Stimulated activated CD4-positive, alpha-beta T cell treated with anti-CD3 and anti-CD28 coated beads, Interleukin-15, amount 100 ng/mL, for 48 hours (primary cell): Measurements from ENCODE around the gene OLA1.

ENCODE experiments used
- DNase-seq, 2 donors: peaks; one replicate each; pipeline ENCODE4 v3.0.0-alpha.2; 2020; ENCODE audit warnings: low read depth in 2 of 2

Gene OLA1

DNA sequence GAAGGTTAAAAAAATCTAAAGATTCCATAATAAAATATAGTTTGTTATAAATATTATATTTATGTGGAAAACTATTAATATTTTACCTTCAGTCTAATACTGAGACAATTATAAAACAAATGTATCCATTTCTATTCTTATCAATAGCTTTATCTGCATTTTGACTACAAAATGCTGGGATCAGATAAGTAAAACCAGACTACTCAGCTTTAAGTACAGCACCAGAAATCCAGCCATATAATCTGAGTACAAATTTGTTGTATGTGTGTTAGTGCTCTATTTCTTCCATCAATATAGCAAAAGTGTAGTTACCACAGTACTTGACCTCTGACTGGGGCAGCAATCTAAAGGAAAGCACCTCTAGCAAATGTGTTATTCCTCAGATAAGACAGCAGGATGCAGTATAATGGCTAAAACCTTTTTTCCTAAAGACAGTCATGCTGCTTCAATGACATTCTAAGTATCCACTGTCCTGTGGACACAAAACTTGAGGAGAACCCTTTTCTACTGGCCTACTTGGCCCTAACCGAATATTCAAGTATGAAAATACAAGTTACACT lies 68.1 kb downstream of the OLA1 start:
- DNase-seq, result no peak

DNA sequence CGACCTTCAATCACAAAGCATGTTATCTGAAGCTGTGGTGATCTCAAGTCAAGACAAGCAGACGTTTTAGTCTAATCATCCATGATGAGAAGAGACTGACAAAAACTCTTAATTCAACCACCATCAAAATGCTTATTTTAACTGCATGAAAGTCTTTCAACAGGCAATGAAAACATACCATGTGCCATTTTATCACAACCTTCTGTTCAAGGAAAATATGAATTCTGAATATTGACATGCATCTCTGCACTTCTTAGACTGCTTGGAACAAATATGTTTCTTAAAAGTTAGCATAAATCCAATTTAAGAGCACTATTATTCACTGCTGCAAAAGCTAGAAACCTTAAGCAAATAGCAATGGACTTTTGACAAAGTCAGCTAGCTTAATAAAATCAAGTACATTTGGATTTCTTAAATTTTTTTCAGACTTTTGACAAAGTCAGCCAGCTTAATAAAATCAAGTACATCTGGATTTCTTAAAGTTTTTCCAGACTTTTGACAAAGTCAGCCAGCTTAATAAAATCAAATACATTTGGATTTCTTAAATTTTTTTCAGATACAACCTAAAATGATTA lies 70.9 kb downstream of the OLA1 start:
- no peak for DNase-seq

DNA sequence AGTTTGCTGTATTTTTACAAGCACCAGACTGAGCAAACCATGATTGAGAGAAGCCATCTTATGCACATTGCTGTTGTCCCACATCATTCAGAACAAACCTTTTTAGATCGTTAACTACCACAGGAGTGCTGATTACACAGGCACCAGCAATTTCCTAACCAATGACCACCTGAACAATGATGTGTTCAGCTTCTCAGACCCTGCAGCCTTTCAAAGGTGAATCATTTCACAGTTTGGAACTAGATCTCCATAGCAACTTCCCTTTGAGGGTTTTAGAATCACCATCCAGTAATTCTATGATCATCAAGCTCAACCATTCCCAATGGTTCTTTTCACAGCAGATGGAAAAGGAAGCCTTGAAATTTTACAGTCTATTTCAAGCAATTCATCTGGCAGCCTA lies 71.4 kb downstream of the OLA1 start:
- no peak for DNase-seq

DNA sequence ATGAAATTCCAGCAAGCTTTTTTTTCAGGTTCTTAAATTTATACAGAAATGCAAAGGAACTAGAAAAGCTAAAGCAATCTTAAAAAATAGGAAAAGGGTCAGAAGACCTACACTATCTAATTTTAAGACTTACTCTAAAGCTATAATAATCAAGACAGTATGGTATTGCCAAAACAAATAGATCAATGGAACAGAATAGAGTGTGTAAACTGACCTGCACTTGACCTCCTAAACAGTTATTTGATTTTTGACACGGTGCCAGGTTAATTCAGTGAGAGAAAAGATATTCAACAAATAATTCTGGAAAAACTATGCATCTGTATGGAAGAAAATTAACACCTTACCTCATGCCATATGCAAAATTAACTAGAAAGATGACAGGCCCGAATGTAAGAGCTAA lies 73.6 kb downstream of the OLA1 start:
- DNase-seq, result no peak

DNA sequence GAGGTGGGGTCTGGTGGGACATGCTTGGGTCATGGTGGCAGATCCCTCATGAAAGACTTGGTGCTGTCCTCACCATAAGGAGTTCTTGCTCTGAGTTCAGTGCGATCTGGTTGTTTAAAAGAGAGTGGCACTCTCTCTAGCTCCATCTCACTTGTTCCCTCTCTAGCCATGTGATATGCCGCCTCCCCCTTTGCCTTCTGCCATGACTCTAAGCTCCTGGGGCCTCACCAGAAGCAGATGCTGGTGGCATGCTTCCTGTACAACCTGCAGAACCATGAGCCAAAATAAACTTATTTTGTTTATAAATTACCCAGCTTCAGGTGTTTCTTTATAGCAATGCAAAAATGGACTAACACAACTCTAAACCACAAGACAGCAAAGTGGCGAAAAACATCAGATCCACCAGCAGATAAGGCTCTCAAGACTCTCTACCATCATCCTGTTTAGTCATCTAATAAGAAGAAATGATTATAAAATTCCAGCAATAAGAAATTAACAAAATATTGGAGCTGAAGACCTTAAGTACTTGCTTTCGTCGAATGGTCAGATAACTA lies 75.5 kb downstream of the OLA1 start:
- no peak for DNase-seq

DNA sequence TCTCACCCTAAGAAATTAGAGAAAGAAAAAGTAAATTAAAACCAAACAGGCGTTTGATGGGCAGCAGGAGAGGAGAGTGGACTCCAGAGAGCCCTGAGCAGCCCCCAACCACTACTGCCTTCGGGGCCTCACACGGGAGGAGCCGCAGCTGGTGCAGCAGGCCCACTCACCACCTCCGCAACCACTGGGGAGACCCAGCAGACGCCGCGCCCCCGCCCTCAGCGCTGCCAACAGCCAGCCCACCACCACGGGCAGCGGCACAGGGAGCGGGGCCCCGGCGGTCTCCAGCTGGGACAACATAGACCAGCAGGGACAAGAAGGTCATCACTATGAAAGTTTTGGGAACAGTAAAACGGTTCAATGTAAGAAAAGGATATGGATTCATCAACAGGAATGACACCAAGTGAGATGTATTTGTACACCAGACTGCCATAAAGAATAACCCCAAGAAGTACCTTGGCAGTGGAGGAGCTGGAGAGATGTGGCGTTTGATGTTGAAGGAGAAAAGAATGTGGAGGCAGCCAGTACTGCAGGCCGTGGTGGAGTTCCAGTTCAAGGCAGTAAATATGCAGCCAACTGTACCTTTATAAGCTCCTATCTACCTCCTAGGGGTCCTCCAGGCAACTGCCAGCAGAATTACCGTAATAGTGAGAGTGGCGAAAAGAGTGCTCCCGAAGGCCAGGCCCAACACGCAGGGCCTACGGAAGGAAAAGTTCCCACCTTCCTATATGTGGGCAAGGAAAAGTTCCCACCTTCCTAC lies 76.5 kb downstream of the OLA1 start:
- DNase-seq, result no peak

DNA sequence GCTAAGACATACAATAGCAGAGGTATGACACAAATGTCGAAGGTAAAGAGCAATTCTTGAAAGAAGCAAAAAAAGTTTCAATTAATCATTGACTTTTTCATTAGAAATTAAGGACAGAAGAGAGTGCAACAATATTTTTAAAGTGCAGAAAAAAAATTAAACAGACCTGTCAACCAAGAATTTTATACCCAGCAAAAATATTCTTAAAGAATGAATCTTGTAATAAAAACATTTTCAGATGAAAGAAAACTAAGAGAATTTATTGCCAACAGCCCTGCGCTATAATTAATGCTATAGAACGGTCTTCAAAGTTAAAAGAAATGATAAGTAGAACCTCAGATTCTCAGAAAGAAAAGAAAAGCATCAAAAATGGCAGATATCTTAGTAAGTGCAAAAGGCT lies 79.0 kb downstream of the OLA1 start:
- no peak for DNase-seq

DNA sequence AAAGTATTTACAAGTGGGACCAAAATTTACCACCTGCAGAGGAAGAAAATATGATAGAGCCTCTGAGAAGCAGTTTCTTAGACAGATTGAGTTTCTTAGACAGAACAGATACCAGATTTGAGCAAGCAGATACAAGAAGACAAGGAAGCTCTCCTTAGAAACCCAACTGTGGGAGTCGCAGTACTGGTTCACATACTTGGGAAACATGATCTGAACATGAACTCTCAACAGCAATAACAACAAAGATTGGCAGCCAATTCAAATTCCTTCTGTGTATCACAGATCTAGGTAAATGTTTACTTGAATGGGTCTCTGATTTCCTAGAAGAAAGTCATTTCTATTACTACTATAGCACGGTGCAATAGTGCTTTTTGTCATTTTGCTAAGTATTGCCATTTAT lies 82.1 kb downstream of the OLA1 start:
- DNase-seq, result no peak

DNA sequence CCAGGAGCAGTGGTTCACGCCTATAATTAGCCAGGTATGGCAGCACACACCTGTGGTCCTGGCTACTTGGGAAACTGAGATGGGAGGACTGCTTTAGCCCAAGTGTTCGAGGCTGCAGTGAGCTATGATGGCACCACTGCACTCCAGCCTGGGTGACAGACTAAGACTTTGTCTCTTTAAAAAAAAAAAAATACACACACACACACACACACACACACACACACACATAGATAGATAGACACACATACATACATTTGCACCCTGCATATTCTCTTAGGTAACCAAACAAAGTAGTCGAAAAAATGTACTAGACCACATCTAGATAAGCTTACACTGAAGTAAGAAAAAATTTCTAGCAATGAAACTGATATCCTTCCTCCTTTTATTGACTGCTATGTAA lies 86.8 kb downstream of the OLA1 start:
- no peak for DNase-seq

DNA sequence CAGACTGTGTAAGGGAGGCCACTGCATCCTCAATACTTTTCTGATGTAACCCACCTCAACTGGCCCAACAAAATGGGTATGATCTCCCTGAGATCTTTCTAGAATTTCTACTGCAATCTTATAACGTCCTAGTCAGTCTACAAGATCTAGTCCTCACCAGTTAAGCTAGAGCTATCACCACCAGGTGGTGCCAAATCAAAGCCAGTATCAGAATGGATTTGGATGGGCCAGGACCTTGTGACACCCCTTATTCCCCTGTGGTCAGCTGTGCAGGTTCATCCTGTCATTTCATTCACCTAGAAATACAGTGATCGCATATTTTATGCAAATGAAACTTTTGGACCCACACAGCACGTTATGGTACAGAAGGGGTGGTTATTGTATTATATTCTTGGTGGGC lies 90.3 kb downstream of the OLA1 start:
- DNase-seq, result no peak

DNA sequence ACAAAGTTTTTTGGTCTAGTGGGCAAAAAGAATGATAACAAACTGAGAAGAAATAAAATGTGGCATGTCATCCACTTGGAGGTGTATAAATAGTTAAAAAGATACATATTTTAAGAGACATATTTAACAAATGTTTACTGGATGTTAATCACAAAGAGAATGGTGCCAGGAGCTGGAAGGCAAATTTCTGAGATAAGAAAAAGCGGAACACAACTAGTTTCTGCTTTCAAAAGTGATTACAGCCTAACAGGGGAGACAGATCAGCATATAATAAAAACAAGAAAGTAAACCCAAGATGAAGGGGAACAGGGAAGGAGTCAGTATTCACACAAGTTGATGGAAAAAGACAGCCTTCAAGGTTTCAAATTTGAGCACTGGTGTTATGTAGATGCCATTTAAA lies 91.3 kb downstream of the OLA1 start:
- DNase-seq, result no peak

DNA sequence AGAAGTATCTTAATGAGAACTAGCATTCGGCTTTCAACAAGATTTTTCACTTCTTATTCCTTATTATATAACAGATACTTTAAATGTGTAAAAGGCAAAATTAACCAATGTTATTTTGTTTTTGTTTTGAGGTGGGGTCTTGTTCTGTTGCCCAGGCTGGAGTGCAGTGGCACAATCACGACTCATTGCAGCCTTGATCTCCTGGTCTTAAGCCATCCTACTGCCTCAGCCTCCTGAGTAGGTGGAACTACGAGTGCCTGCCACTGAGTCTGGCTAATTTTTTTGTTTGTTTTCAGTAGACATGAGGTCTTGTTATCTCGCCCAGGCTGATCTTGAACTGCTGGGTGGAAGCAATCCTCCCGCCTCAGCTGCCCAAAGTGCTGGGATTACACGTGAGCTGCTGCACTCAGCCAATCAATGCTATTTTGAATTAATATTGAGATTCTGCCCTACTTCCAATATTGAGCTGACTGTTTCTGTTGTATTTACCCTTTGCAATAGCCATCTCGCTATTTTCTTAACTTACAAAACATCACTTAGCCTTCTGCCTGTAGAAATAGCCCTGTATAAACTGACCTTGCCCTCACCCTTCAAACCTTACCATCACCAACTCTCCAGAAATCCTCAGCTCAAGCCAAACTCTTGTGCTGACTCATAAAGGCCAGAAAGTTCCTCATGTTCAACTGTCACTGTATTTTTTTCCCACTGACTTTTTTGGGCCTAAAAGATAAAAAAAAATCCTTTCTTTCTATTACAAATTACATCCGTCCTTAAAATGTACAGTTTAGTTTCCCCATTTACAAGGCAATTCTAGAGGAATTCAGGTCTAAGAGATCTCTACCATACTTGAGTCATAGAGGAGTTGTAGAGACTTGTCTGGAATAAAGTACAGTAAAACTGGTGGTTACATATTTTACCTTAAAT lies 94.3 kb downstream of the OLA1 start:
- DNase-seq, result no peak

DNA sequence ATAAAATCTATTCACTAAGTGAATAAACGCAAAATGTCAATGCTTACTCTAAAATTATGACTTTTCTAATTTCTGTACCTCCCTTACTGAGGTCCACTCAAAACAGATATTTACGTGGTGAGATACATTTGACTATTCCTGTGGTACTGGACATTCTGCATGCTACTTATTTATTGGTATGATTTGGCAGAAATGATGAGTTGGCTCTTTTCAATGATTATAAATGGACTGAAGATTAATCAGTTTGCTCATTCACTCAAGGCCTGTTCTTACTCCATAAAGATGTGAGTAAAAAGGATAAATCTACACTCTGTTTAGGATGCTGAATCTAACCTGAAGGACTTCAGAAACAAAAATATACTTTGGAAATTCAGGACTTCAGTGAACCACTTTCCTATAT lies 98.8 kb downstream of the OLA1 start:
- no peak for DNase-seq

DNA sequence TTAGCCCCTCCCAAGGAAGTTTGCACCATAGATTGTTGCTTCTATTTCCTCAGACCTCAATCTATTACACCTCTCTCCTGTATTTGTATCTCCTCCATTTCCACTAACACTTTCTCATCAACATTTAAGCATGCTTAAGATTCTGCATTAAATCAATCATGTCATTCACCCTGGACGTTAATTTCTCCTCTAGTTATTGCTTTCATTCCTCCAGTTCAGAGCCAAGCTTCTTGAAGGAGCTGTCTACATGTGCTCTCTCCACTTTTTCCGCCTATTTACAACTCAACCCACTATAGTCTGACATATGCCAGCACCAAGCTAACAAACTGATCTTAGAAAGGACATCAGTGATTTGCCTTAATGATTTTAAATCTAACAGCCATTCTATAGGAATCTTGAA lies 99.5 kb downstream of the OLA1 start:
- no peak for DNase-seq

DNA sequence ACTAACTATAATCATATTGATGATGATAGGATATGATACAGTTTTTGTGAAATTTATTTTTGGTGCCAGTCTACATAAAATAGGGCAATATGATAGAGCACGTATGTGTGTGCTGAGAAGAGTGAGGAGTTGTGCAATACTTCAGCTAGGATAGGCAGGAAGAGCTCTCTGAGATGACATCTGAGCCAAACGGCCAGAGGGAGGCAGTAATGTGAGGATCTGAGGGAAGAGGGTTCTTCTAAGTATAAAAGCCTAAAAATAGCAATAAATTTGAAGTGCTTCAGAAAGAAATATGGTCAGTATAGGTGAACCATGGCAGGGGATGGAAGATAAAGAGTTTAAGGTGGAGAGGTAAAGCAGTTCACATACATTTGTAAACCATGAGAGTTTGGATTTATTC lies 102.5 kb downstream of the OLA1 start:
- DNase-seq, result no peak

DNA sequence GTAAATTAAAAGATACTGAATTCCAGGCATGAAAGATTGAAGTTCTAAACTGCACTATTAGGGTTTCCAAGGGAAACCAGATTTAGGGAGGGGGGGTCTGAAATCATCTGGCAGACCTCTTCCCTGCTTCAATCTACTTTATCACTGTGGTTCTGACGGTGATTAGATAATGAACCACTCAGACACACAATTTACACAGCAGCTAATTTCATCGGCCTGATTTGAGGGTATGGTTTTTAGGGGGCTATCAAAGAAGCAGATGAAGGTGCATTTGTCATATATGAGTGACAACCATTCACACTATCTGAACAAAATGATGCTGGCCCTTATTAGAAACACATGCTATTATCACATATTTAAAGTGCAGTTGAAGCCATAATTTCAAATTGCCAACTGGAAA lies 106.0 kb downstream of the OLA1 start:
- DNase-seq, result no peak

DNA sequence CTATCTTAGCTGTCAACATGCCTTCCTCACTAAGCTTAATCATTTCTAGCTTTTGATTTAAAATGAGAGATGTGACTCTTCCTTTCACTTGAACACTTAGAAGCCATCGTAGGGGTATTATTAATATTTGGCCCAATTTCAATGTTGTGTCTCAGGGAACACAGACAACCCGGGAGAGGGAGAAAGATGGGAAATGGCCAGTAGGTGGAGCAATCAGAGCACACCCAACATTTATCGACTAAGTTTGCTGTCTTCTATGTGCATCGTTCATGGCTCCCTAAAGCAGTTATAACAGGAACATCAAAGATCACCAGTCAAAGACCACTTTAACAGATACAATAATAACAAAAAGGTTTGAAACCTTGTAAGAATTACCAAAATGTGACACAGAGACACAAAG lies 110.2 kb downstream of the OLA1 start:
- no peak for DNase-seq

DNA sequence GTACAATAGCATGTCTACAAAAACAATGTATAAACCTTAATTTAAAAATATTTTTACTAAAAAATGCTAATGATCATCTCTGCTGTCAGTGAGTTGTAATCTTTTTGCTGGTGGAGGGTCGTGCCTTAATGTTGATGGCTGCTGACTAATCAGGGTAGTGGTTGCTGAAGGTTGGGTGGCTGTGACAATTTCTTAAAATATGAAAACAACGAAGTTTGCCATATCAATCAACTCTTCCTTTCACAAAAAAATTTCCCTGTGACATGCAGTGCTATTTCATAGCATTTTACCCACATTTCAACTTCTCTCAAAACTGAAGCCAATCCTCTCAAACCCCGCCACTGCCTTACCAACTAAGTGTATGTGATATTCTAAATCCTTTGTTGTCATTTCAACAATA lies 112.4 kb downstream of the OLA1 start:
- DNase-seq, result no peak

DNA sequence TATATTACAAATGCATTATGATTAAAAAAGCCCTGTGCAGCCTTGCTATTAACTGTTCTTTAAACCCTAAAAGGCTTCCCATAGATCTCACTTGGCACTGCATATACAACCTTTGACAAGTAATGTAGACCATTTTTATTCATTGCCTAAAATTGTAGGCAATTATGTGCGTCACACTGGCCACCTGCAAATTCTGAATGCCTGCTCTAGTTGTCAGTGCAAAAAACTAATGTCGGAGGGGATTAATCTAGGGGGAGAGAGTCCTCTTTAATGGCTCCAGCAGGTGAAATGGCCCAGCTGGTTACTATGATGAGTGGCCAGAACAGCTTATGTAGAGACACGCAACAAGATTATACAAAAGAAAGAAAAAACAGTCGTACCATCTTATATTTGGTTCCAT lies 123.2 kb downstream of the OLA1 start:
- no peak for DNase-seq

DNA sequence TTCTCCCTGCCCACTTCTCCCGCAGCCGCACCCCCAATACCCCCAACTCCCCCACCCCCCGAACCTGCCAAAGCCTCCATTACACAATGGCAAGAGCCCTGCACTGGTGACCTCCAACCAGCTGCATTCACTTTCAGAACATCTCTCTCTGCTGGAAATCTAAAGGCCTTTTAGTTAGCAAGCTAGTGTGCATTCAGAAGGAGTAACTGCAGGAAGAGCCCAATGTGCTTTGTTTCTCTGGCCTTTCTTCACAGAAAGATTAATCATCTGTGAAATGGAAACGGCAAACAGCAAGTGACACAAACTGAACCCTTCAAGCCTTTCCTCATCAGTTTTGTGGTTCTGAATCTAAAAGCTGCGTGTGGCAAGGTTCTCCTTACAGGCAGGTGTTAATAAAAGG lies 124.2 kb downstream of the OLA1 start:
- DNase-seq, result no peak

DNA sequence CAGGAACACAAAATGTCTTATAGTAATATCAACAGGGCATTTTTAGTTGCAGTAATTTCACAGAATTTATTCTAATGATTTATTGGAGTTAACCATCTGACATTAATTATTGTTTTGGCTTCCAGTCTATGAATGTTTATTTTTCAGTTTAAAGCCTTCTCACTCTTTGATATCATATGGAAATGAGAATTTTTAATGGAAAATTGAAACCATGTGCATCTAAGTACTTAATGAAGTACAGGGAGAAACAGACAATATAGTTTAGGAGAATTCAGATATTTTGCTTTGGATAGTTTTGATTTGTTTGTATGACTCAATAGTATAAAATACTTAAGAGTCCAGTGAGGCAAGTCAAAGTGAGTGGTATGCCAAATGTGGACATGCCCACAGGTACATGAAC lies 126.1 kb downstream of the OLA1 start:
- DNase-seq, result no peak

DNA sequence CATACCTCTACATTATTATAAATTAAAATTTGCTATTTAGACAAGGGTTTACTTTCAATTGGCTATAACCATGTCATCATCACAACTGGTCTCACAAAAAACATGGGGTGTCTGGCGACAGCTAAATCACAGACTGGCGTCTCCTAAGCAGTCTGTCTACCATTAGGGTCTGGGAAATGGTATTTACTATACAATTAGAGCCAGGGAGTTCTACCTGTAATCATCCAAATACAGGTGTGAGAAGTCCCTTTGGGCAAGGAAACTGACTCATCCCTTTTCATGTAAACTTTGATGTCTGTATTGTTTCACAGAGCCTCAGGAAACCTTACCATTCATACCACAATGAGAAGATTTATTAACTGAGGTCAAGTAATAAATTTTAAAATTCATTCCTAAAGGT lies 126.7 kb downstream of the OLA1 start:
- DNase-seq, result no peak
